HUDEP-2 (cell line): Measurements from ENCODE around the gene GPC2.
"Not testable (repeated sequence)": the region's sequence is repeated elsewhere in the genome, so short reads cannot be mapped to it uniquely, and the experiment has no call there.

Experiments
- DNase-seq, 76 experiments: peaks; one replicate each; lab custom pipeline; 2025; ENCODE audit not compliant: unreplicated experiment in 76 of 76; lab: John Stamatoyannopoulos, UW

Gene GPC2

GRCh38 chr7:100153708-100154535, 23.3 kb downstream of the GPC2 start:
- DNase-seq: peak in 22 of 76 experiments; percentile 8 to 37 (median 20)

DNA sequence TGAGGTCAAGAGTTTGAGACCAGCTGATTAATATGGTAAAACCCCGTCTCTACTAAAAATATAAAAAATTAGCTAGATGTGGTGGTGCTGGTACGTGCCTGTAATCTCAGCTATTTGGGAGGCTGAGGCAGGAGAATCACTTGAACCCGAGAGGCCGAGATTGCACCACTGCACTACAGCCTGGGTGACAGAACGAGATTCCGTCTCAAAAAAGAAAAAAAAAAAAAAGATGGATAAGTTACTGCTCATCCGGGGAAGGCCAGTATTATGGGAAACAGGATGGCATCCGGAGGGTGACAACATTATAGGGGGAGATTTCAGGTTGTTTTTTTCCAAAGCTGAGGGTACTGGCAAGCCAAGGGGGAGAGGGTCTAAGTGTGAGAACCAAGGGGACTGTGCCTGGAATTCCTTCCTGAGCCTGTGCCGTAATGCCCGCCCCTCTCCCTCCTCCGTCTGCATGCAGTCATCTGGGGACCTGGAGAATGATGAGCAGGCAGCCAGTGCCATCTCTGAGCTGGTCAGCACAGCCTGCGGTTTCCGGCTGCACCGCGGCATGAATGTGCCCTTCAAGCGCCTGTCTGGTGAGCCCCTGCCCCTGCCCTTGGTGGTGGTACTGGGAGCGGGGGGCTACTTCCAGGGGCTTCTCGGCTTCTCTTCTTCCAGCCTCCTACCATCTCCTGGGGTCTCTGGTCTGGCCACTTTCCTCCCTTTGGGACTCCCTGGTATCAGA, 24.1 kb downstream of the GPC2 start:
- no peak for DNase-seq

- peak in 1 of 76 experiments; percentile 14 for DNase-seq
These were observed 24.8 kb downstream of the GPC2 start for GRCh38 chr7:100152404-100152803.

GRCh38 chr7:100148559-100149328, 28.4 kb downstream of the GPC2 start, which contains the start of gene LAMTOR4:
Gene LAMTOR4 (plus strand): TSS chr7:100148918. CDS start chr7:100148973, 55 bp downstream.
- peak in 75 of 76 experiments; percentile 57 to 99 (median 97) for DNase-seq

DNA sequence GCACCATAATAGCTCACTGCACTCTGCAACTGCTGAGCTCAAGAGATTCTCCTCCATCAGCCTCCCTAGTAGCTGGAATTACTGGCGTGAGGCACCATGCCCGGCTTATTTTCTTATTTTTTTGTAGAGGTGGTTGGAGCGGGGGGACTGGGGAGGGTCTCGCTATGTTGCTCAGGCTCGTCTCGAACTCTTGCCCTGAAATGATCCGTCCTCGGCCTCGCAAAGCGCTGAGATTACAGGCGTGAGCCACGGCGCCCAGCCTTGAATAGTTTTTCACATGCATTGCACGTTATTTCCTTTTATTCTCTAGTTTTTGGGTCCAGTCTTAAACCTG, 29.0 kb downstream of the GPC2 start:
- no peak for DNase-seq

DNA sequence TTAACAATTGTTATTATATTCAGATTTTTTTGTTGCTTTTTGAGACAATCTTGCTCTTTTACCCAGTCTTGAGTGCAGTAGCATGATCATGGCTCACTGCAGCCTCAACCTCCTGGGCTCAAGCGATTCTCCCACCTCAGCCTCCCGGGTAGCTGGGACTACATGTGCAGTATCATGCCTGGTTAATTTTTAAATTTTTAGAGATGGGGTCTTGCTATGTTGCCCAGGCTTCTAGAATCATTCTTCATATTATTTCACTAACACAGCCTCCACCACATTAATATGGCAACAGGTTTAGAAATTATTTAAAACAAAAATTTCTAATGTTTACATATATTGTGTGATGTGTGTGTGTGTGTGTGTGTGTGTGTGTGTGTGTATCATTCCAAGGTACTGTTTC, 29.9 kb downstream of the GPC2 start:
- DNase-seq: no peak

- peak in 23 of 76 experiments; percentile 17 to 71 (median 39) for DNase-seq
These were observed 30.8 kb downstream of the GPC2 start for GRCh38 chr7:100146350-100146749.

GRCh38 chr7:100142461-100142860, 34.7 kb downstream of the GPC2 start:
- no peak for DNase-seq

DNA sequence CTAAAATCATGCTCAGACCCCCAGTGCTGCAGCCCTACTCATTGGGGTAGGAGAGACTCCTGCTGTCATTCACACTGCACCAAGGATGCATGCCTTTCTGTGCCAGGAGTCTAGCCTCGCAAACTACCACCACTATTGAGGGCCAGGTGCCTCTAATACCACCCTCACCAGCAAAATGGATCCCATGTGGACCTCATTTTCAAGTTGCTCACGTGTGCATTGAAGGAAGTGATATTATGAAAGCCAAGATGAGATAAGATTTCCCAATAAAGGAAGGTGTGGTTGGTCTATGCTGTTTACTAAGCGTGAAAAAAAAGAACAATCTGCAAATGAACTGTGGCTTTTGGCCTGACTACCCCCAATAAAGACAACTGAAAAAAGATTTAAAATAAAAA, 35.6 kb downstream of the GPC2 start:
- DNase-seq: no peak

GRCh38 chr7:100137851-100138760, 39.1 kb downstream of the GPC2 start:
- DNase-seq: no peak

- peak in 57 of 76 experiments; percentile 7 to 68 (median 41) for DNase-seq
These were observed 44.5 kb downstream of the GPC2 start for GRCh38 chr7:100132697-100133151.

DNA sequence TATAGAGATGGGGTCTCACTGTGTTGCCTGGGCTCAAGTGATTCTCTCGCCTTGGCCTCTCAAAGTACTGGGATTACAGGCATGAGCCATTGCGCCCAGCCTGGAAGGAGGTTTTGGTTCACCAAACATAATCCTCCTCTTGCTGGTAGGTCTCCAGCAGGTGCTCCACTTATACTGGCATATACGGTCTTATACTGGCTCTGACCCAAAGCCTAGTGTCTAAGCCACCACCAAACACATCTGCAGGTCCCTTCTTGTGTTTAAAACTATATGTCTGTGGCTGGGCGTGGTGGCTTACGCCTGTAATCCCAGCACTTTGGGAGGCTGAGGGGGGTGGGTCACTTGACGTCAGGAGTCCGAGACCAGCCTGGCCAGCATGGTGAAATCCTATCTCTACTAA, 45.1 kb downstream of the GPC2 start:
- DNase-seq: no peak

- DNase-seq: peak in 59 of 76 experiments; percentile 12 to 85 (median 55)
These were observed 46.4 kb downstream of the GPC2 start for GRCh38 chr7:100130608-100131453.

DNA sequence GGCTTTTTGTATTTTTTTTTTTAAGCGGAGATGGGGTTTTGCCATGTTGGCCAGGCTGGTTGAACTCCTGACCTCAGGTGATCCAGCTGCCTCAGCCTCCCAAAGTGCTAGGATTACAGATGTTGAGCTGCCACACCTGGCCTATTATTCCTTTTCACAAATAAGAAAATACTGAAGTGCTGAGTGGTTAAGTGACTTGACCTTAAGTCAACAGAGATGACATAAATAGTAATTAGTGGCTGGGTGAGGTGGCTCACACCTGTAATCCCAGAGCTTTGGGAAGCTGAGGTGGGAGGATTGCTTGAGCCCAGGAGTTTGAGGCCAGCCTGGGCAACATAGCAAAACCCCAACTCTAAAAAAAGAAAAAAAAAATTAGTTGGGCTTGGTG, 47.0 kb downstream of the GPC2 start:
- not testable (repeated sequence) for DNase-seq

GRCh38 chr7:100128637-100128963, 48.6 kb downstream of the GPC2 start:
- no peak for DNase-seq

GRCh38 chr7:100127866-100128636, 49.1 kb downstream of the GPC2 start:
- DNase-seq: peak in 25 of 76 experiments; percentile 4 to 52 (median 21)

GRCh38 chr7:100126931-100127865, 50.0 kb downstream of the GPC2 start, which contains the start of gene MBLAC1:
Gene MBLAC1 (plus strand): TSS chr7:100126967. CDS start chr7:100127396, 429 bp downstream.
- peak in 74 of 76 experiments; percentile 33 to 93 (median 82) for DNase-seq
